HEK293 (cell line): ENCODE results near the gene TAAR5.
A peak's percentile ranks its signal among the peaks of the same experiment; 100 is the strongest.
"Not testable (repeated sequence)": the region's sequence is repeated elsewhere in the genome, so short reads cannot be mapped to it uniquely, and the experiment has no call there.

ENCODE experiments used
- CTCF ChIA-PET: fragments of 350-600 bp; formaldehyde crosslinking; extraction: SDS; loops from one replicate; lab custom pipeline; 2021; ENCODE audit warnings: antibody characterized with exemption; lab: Yijun Ruan, JAX
- POLR2A ChIA-PET: fragments of 300-600 bp; formaldehyde crosslinking; extraction: SDS; loops from one replicate; lab custom pipeline; 2020; ENCODE audit warnings: antibody characterized with exemption, inconsistent platforms; lab: Yijun Ruan, JAX
- H3K27ac ChIP-seq: fragments of 200-500 bp; sonication (Bioruptor generic); 2 replicates; pipeline ENCODE4 v1.5.1; 2014; ENCODE audit warnings: low read depth, low read length, control low read depth, inconsistent platforms; ENCODE audit errors: extremely low read depth
- H3K36me3 ChIP-seq, 2 experiments: fragments of 200-500 bp in 1 of 2; sonication (Bioruptor generic) in 1 of 2; 1 replicate in 1 of 2; 2 replicates in 1 of 2; pipeline ENCODE4 v1.5.1; 2014 to 2017; ENCODE audit warnings: inconsistent platforms in 2 of 2, low read length in 2 of 2; ENCODE audit not compliant: control insufficient read depth in 2 of 2, insufficient read depth in 1 of 2
- H3K4me1 ChIP-seq: fragments of 200-500 bp; sonication (Bioruptor generic); 2 replicates; pipeline ENCODE4 v1.5.1; 2014; ENCODE audit warnings: mild to moderate bottlenecking, low read length, inconsistent platforms; ENCODE audit not compliant: control insufficient read depth, insufficient read depth
- H3K4me3 ChIP-seq: 2 replicates; pipeline ENCODE4 v1.5.1; 2011; ENCODE audit warnings: low read depth, mild to moderate bottlenecking, control low read depth, low read length, moderate library complexity
- H3K9me3 ChIP-seq: fragments of 200-500 bp; sonication (Bioruptor generic); 2 replicates; pipeline ENCODE4 v1.5.1; 2014; ENCODE audit warnings: low read depth, low read length, inconsistent platforms; ENCODE audit not compliant: control insufficient read depth, insufficient read depth
- PRDM1 ChIP-seq: fragments of 450-650 bp; formaldehyde crosslinking; IDR thresholded peaks from 2 replicates; pipeline ENCODE4; 2016; ENCODE audit warnings: missing biosample characterization, missing genetic modification characterization
- SP7 ChIP-seq: fragments of 450-650 bp; formaldehyde crosslinking; IDR thresholded peaks from 2 replicates; pipeline ENCODE4 v1.5.1; 2016; ENCODE audit warnings: missing biosample characterization, missing genetic modification characterization
- ZNF112 ChIP-seq: fragments of 450-650 bp; formaldehyde crosslinking; IDR thresholded peaks from 2 replicates; pipeline ENCODE4 v1.5.0; 2017; ENCODE audit warnings: missing biosample characterization, missing genetic modification characterization
- ZNF121 ChIP-seq: fragments of 450-650 bp; formaldehyde crosslinking; IDR thresholded peaks from 2 replicates; pipeline ENCODE4 v1.5.1; 2016; ENCODE audit warnings: missing biosample characterization, missing genetic modification characterization
- ZNF146 ChIP-seq: fragments of 450-650 bp; formaldehyde crosslinking; IDR thresholded peaks from 2 replicates; pipeline ENCODE4 v1.5.1; 2016; ENCODE audit warnings: missing biosample characterization, missing genetic modification characterization
- ZNF174 ChIP-seq: fragments of 450-650 bp; formaldehyde crosslinking; IDR thresholded peaks from 2 replicates; pipeline ENCODE4 v1.5.0; 2017; ENCODE audit warnings: missing biosample characterization, mild to moderate bottlenecking, missing genetic modification characterization
- ZNF18 ChIP-seq: fragments of 450-650 bp; formaldehyde crosslinking; IDR thresholded peaks from 2 replicates; pipeline ENCODE4 v1.5.1; 2016; ENCODE audit warnings: missing biosample characterization, missing genetic modification characterization
- ZNF202 ChIP-seq: fragments of 450-650 bp; formaldehyde crosslinking; IDR thresholded peaks from 2 replicates; pipeline ENCODE4 v1.5.1; 2016; ENCODE audit warnings: missing biosample characterization, missing genetic modification characterization, borderline replicate concordance
- ZNF350 ChIP-seq: fragments of 450-650 bp; formaldehyde crosslinking; IDR thresholded peaks from 2 replicates; pipeline ENCODE4 v1.5.0; 2017; ENCODE audit warnings: missing biosample characterization, mild to moderate bottlenecking, missing genetic modification characterization
- ZNF37A ChIP-seq: fragments of 450-650 bp; IDR thresholded peaks from 2 replicates; pipeline ENCODE4 v1.5.1; 2018; ENCODE audit warnings: missing biosample characterization, missing genetic modification characterization
- ZNF398 ChIP-seq: fragments of 450-650 bp; formaldehyde crosslinking; IDR thresholded peaks from 2 replicates; pipeline ENCODE4 v1.5.1; 2017; ENCODE audit warnings: missing biosample characterization, missing genetic modification characterization
- ZNF645 ChIP-seq: fragments of 450-650 bp; formaldehyde crosslinking; IDR thresholded peaks from 2 replicates; pipeline ENCODE4; 2016; ENCODE audit warnings: missing biosample characterization, missing genetic modification characterization
- ZNF704 ChIP-seq: fragments of 450-650 bp; formaldehyde crosslinking; IDR thresholded peaks from 2 replicates; pipeline ENCODE4 v1.5.1; 2016; ENCODE audit warnings: missing biosample characterization, missing genetic modification characterization
- ZSCAN18 ChIP-seq: fragments of 450-650 bp; formaldehyde crosslinking; IDR thresholded peaks from 2 replicates; pipeline ENCODE4 v1.5.1; 2016; ENCODE audit warnings: missing biosample characterization, missing genetic modification characterization
- ZSCAN4 ChIP-seq: fragments of 450-650 bp; formaldehyde crosslinking; IDR thresholded peaks from 2 replicates; pipeline ENCODE4 v1.5.1; 2017; ENCODE audit warnings: missing biosample characterization, missing genetic modification characterization

TAAR5 gene

GRCh38 chr6:132566404-132566803, 23.1 kb downstream of the TAAR5 start:
- Histone ChIP-seq H3K4me3 (no peak overlapping the region), H3K36me3 (no peaks in the 10 kb centered on the region), H3K27ac (no peak overlapping the region)
- no peak for TF ChIP-seq ZNF18
- TF ChIP-seq ZNF37A (tag by site-specific recombination), result no peak
- TF ChIP-seq ZNF645, result no peak
- TF ChIP-seq ZNF350 (tag by site-specific recombination), result no peak
- TF ChIP-seq SP7 (tag by site-specific recombination), result no peak
- no peak for TF ChIP-seq ZNF704
- no peak for TF ChIP-seq ZNF121
- no peak for TF ChIP-seq PRDM1 (tag by site-specific recombination)
- no peak for TF ChIP-seq ZNF202
- no peak for TF ChIP-seq ZSCAN18
- TF ChIP-seq ZSCAN4, result no peak
- TF ChIP-seq ZNF398 (tag by site-specific recombination), result no peak
- no peak for TF ChIP-seq ZNF112 (tag by site-specific recombination)
- no peak for TF ChIP-seq ZNF174
- TF ChIP-seq, all 188 proteins: peak for 0
- ChIA-PET CTCF (interaction anchor here (0.8 kb wide), 1 partner anchor 33 kb away, joined by 3 read pairs; no protein-coding TSS in a partner anchor), POLR2A (no interaction called here)
- H3K9me3 ChIP-seq, result no peaks in the 10 kb centered on the region
- H3K4me1 ChIP-seq, result no peaks in the 10 kb centered on the region

- CTCF ChIA-PET, result interaction anchor here (1.4 kb wide), 1 partner anchor 207 kb away, joined by 4 read pairs; no protein-coding TSS in a partner anchor
- H3K4me3 ChIP-seq, H3K36me3 ChIP-seq, H3K4me1 ChIP-seq, POLR2A ChIA-PET, H3K27ac ChIP-seq, H3K9me3 ChIP-seq: not testable (repeated sequence)
- peak; percentile 81 for TF ChIP-seq ZNF146
Measured at GRCh38 chr6:132560087-132560486, 29.5 kb downstream of the TAAR5 start.
